ENCODE measurements around the gene ASPG. TPM values are rescaled to one million over a fixed set of nuclear protein-coding genes. Genes with fewer than 3 reads are reported as not detected.
A peak's percentile ranks its signal among the peaks of the same experiment; 100 is the strongest.

Gene ASPG
- total and polyA plus RNA-seq, 2 experiments from 2014 or later = 5.9 to 20.3 TPM

MicroRNAs within 50 kb of the gene (microRNA counts, 767-probe panel; counts per million panel counts)
- microRNA hsa-miR-203 = not detected

Small RNA genes lying within 50 kb of the gene (microRNA-seq; reads per million reads assigned to microRNA genes)
- gene MIR203A (not detected), gene MIR203B (not detected)

Small RNA genes lying within 50 kb of the gene (small RNA-seq; reads per million reads assigned to genes)
- gene MIR203A = 97.4 reads per million, percentile 97 among the genes with 10 or more reads in this experiment

Other genes starting within 250 kb of the ASPG start
- gene PPP1R13B, start 238.1 kb upstream of the ASPG start, total RNA-seq = 8.1 and 9.4 TPM in 2 replicates
- gene PPP1R13B, start 238.1 kb upstream of the ASPG start, polyA plus RNA-seq = 20.2 and 20.3 TPM in 2 replicates
- gene TDRD9, start 157.2 kb upstream of the ASPG start, total RNA-seq = 0.73 and 2.2 TPM in 2 replicates
- 1.3 and 2.3 TPM in 2 replicates for gene TDRD9, start 157.2 kb upstream of the ASPG start, polyA plus RNA-seq
- not detected in 2 replicates for gene RD3L, start 143.2 kb upstream of the ASPG start, total RNA-seq
- gene RD3L, start 143.2 kb upstream of the ASPG start, polyA plus RNA-seq = not detected in 2 replicates
- gene KIF26A, start 52.9 kb downstream of the ASPG start, total RNA-seq = 5.0 and 6.1 TPM in 2 replicates
- gene KIF26A, start 52.9 kb downstream of the ASPG start, polyA plus RNA-seq = 3.5 and 4.4 TPM in 2 replicates

All from hepatocyte (in vitro differentiated cells).